Endothelial cell of umbilical vein (primary cell): Measurements from ENCODE around the gene ACYP2. TPM values are rescaled to one million over a fixed set of nuclear protein-coding genes. Genes with fewer than 3 reads are reported as not detected.

Source experiments
- BruUV-seq: library from RNA; stranded (reverse); fragments of 400-500 nt; replicated peaks from 2 replicates; lab custom pipeline; 2021; lab: Mats Ljungman, UMichigan
- CTCF ChIA-PET: fragments of 300-600, 350-600 bp; sonication (Branson Sonifier 250); formaldehyde crosslinking; loops from one replicate; lab custom pipeline; 2021; ENCODE audit warnings: antibody characterized with exemption, inconsistent platforms; lab: Charles Lee
- POLR2A ChIA-PET: fragments of 300-600, 350-600 bp; sonication (Branson Sonifier 250); formaldehyde crosslinking; loops from one replicate; lab custom pipeline; 2021; ENCODE audit warnings: antibody characterized with exemption, inconsistent platforms; lab: Charles Lee
- DNase-seq: peaks from one replicate; pipeline ENCODE4 v3.0.0-alpha.2; 2011; ENCODE audit warnings: low read depth, low spot score
- FAIRE-seq: peaks from 2 replicates; lab custom pipeline; 2011; peaks lifted over from hg19 to GRCh38; lab: Jason Lieb, UNC
- H2AFZ ChIP-seq: 2 replicates; pipeline ENCODE4 v1.6.0; 2012; ENCODE audit warnings: low read depth, low read length, control low read depth, inconsistent platforms
- H3K27ac ChIP-seq: 2 replicates; pipeline ENCODE4 v1.5.1; 2011; ENCODE audit warnings: low read depth, mild to moderate bottlenecking, control low read depth, low read length, moderate library complexity; ENCODE audit not compliant: insufficient read depth
- H3K27me3 ChIP-seq, 2 experiments: 2 replicates each; pipeline versions ENCODE4 v1.6.0 to v1.6.1; 2011; ENCODE audit warnings: low read length in 2 of 2, mixed read lengths in 1 of 2; ENCODE audit not compliant: control insufficient read depth in 2 of 2, insufficient read depth in 2 of 2
- H3K36me3 ChIP-seq, 2 experiments: 2 replicates in 1 of 2; 3 replicates in 1 of 2; pipeline ENCODE4 v1.5.1; 2011; ENCODE audit warnings: low read length in 2 of 2, mild to moderate bottlenecking in 1 of 2, moderate library complexity in 1 of 2; ENCODE audit not compliant: control insufficient read depth in 2 of 2, insufficient read depth in 2 of 2; ENCODE audit errors: extremely low read depth in 1 of 2
- H3K4me1 ChIP-seq: 3 replicates; pipeline ENCODE4 v1.5.1; 2011; ENCODE audit warnings: mild to moderate bottlenecking, low read length; ENCODE audit not compliant: control insufficient read depth, insufficient read depth; ENCODE audit errors: extremely low read depth
- H3K4me2 ChIP-seq: 2 replicates; pipeline ENCODE4 v1.6.1; 2011; ENCODE audit warnings: low read length, control low read depth, mixed read lengths; ENCODE audit not compliant: insufficient read depth
- H3K4me3 ChIP-seq, 3 experiments: fragments of 200-600 bp in 1 of 3; sonication (generic), shearing (Covaris generic) in 1 of 3; replicated peaks in 1 of 3; 2 replicates each; pipeline ENCODE4 v1.5.1; 2011 to 2016; ENCODE audit warnings: control low read depth in 3 of 3, low read length in 3 of 3, mild to moderate bottlenecking in 2 of 3, inconsistent platforms in 1 of 3, low read depth in 1 of 3, moderate library complexity in 1 of 3; ENCODE audit not compliant: insufficient read depth in 1 of 3
- H3K79me2 ChIP-seq: 2 replicates; pipeline ENCODE4 v1.6.0; 2012; ENCODE audit warnings: low read length, inconsistent platforms; ENCODE audit not compliant: control insufficient read depth, insufficient read depth
- H3K9ac ChIP-seq: replicated peaks from 2 replicates; pipeline ENCODE3; 2011; ENCODE audit warnings: low read length, control low read depth; ENCODE audit not compliant: insufficient read depth; ENCODE audit errors: extremely low read depth
- H3K9me1 ChIP-seq: replicated peaks from 3 replicates; pipeline ENCODE4 v1.6.0; 2011; ENCODE audit warnings: mild to moderate bottlenecking, low read length; ENCODE audit not compliant: control insufficient read depth, insufficient read depth; ENCODE audit errors: extremely low read depth
- H3K9me3 ChIP-seq: replicated peaks from 2 replicates; pipeline ENCODE4 v1.5.1; 2012; ENCODE audit warnings: low read length, inconsistent platforms; ENCODE audit not compliant: control insufficient read depth, insufficient read depth
- H4K20me1 ChIP-seq: replicated peaks from 2 replicates; pipeline ENCODE3; 2011; ENCODE audit warnings: mild to moderate bottlenecking, low read length; ENCODE audit not compliant: control insufficient read depth, insufficient read depth; ENCODE audit errors: extremely low read depth
- EZH2 ChIP-seq: IDR thresholded peaks from 2 replicates; pipeline ENCODE4 v1.6.1; 2012; ENCODE audit warnings: borderline replicate concordance, low read depth, mild to moderate bottlenecking, moderate library complexity, low read length, inconsistent platforms; ENCODE audit not compliant: severe bottlenecking
- FOS ChIP-seq: IDR thresholded peaks from 2 replicates; pipeline ENCODE4 v1.6.1; 2011; ENCODE audit warnings: mild to moderate bottlenecking, low read length, moderate library complexity, borderline replicate concordance; ENCODE audit not compliant: insufficient read depth
- GATA2 ChIP-seq: IDR thresholded peaks from 2 replicates; pipeline ENCODE4 v1.7.0; 2011; ENCODE audit warnings: low read depth, mild to moderate bottlenecking, moderate library complexity, mixed read lengths, low read length; ENCODE audit not compliant: insufficient read length, insufficient read depth
- JUN ChIP-seq: IDR thresholded peaks from 2 replicates; pipeline ENCODE4 v1.6.1; 2011; ENCODE audit warnings: borderline replicate concordance, low read depth; ENCODE audit not compliant: insufficient read length, insufficient read depth
- MYC ChIP-seq: IDR thresholded peaks from one replicate; pipeline ENCODE4 v1.6.1; 2011; ENCODE audit warnings: mild to moderate bottlenecking, low read depth, low read length
- POLR2A ChIP-seq: IDR thresholded peaks from 2 replicates; pipeline ENCODE4 v1.6.1; 2012; ENCODE audit warnings: low read depth, mild to moderate bottlenecking, control low read depth, low read length
- POLR2AphosphoS5 ChIP-seq: IDR thresholded peaks from 2 replicates; pipeline ENCODE4 v1.6.1; 2012; ENCODE audit warnings: low read depth, mild to moderate bottlenecking, control low read depth, low read length, moderate library complexity; ENCODE audit not compliant: insufficient read depth
- dilution Hi-C: fragments of 300-500 bp; cut with MboI; formaldehyde crosslinking; loops from one replicate; pipeline ENCODE4 v1.15.0; 2019; ENCODE audit warnings: low sequenced_read_pairs; ENCODE audit not compliant: extremely low pct_ligation_motif_present
- intact Hi-C: fragments of 100-400 bp; cut with micrococcal nuclease; formaldehyde crosslinking; loops from one replicate; pipeline ENCODE4 v1.10.0; 2022
- polyA plus RNA-seq, 4 experiments: library from polyadenylated mRNA; depleted of rRNA in 3 of 4; stranded (reverse) in 3 of 4; unstranded in 1 of 4; fragments of >200 nt; gene quantifications; 2 replicates each; pipeline versions ENCODE4 v1.2.1 to v1.2.3, GENCODE V29; 2011 to 2012; ENCODE audit warnings: missing spikeins in 1 of 4
- total RNA-seq: library from RNA; stranded (reverse); gene quantifications from 2 replicates; pipeline ENCODE4 v1.2.3, GENCODE V29; 2021
- TF ChIP-seq, protein P1 (sequence below), 2 donors: IDR thresholded peaks; 1 replicate in 1 of 2; 2 replicates in 1 of 2; pipeline ENCODE4 v1.5.1; 2011; ENCODE audit warnings: low read length in 2 of 2, mild to moderate bottlenecking in 2 of 2, moderate library complexity in 2 of 2, control low read depth in 1 of 2, inconsistent platforms in 1 of 2, low read depth in 1 of 2; ENCODE audit not compliant: insufficient read depth in 1 of 2; ENCODE audit errors: extremely low read depth in 1 of 2
- TF ChIP-seq, protein P2 (sequence below): IDR thresholded peaks from 2 replicates; pipeline ENCODE4 v1.6.1; 2011; ENCODE audit not compliant: insufficient read depth, insufficient read length

The ACYP2 gene
- total and polyA plus RNA-seq, 2 donors (not counting 3 experiments of a cell fraction or from before 2014, with no cell fraction given) = 3.9 to 7.9 TPM

DNA sequence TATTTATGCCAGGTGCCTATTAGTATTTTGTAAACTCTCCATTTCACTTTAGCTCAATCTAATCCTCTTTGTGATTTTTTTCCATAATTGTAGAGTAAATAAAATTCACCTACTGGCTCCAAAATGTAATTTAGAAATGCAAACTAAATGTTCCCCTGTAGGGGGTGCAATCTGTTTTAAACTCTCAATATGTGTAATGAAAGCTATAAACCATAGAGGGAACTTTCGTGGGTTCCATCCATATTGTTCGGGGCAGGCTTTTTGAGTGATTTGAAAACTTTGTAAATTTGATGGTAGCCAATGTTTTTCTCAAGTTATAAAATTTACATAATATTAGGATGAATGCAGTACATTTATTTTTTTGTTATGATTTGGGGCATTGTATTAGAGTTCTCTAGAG, 91.2 kb downstream of the ACYP2 start:
- ChIA-PET POLR2A (no interaction called here), CTCF (interaction anchor here (0.5 to 1.7 kb wide), 35 partner anchors 9 to 498 kb away, joined by 3 to 43 read pairs (median 4); a partner anchor contains a TSS)
- no TSS peak for BruUV-seq
- Histone ChIP-seq H4K20me1 (no peaks in the 10 kb centered on the region), H3K79me2 (no peaks in the 10 kb centered on the region), H3K4me2 (no peak overlapping the region), H3K27ac (no peak overlapping the region), H3K9ac (no peak overlapping the region), H2AFZ (no peak overlapping the region), H3K36me3 (no peaks in the 10 kb centered on the region), H3K4me1 (peaks cover 7% of the 10 kb centered on the region), H3K9me3 (no peaks in the 10 kb centered on the region), H3K9me1 (no peaks in the 10 kb centered on the region), H3K27me3 (no peaks in the 10 kb centered on the region), H3K4me3 (no peak overlapping the region)
- no peak for TF ChIP-seq POLR2A
- TF ChIP-seq, protein P1, sequence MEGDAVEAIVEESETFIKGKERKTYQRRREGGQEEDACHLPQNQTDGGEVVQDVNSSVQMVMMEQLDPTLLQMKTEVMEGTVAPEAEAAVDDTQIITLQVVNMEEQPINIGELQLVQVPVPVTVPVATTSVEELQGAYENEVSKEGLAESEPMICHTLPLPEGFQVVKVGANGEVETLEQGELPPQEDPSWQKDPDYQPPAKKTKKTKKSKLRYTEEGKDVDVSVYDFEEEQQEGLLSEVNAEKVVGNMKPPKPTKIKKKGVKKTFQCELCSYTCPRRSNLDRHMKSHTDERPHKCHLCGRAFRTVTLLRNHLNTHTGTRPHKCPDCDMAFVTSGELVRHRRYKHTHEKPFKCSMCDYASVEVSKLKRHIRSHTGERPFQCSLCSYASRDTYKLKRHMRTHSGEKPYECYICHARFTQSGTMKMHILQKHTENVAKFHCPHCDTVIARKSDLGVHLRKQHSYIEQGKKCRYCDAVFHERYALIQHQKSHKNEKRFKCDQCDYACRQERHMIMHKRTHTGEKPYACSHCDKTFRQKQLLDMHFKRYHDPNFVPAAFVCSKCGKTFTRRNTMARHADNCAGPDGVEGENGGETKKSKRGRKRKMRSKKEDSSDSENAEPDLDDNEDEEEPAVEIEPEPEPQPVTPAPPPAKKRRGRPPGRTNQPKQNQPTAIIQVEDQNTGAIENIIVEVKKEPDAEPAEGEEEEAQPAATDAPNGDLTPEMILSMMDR (IDR thresholded peaks at IDR 0.05; ENCODE audit: extremely low read depth in 1 of 2, insufficient read depth in 1 of 2, low read depth in 1 of 2, low read length in 2 of 2) = peak; percentile 29 to 33
- dilution Hi-C loops = no loop called here
- DNase-seq (peak; percentile 58), FAIRE-seq (peak; percentile 50)
- intact Hi-C loops = loop anchor here (1.0 to 10.0 kb wide), 5 partner anchors 211 to 498 kb away; partner anchors contain the start of gene SPTBN1

DNA sequence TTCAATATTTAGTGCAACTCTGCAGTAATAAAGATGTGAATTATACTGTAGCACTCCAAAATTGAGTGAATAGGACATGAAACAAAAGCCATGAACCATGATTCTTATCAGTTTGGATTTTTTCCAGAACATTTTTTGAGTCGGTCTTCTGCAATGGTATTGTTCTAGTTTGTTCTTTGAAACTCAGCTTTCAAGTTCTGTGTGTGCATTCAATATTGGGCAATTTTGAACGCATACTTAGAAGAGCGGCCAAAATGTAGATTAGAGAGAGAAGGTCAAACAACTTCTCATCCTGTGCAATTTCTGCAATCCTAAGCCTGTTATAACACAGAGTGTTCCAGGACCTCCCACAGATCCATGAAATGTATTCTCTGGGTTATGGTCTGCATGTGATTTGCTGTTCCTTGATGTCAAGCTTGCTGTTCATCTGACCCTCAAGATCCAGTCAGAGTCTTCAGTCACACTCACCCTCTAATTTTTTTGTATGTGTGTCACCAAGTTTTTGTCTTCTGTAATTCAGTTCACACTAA, 92.3 kb downstream of the ACYP2 start:
- peak; percentile 59 for DNase-seq
- no peaks in the 10 kb centered on the region for H3K9me3 ChIP-seq
- H4K20me1 ChIP-seq = no peaks in the 10 kb centered on the region
- H3K9ac ChIP-seq = no peak overlapping the region
- peaks cover 7% of the 10 kb centered on the region for H3K4me1 ChIP-seq
- ChIA-PET POLR2A (no interaction called here), CTCF (interaction anchor here (0.8 to 2.1 kb wide), 7 partner anchors 9 to 497 kb away, joined by 3 to 21 read pairs (median 5); no protein-coding TSS in a partner anchor)
- H3K9me1 ChIP-seq = no peaks in the 10 kb centered on the region
- TF ChIP-seq JUN (no peak), EZH2 (no peak), MYC (no peak), GATA2 (no peak), POLR2AphosphoS5 (no peak), FOS (no peak), POLR2A (no peak)
- TF ChIP-seq, protein P2, sequence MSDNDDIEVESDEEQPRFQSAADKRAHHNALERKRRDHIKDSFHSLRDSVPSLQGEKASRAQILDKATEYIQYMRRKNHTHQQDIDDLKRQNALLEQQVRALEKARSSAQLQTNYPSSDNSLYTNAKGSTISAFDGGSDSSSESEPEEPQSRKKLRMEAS = no peak
- TF ChIP-seq, protein P1 (IDR thresholded peaks at IDR 0.05; ENCODE audit: extremely low read depth in 1 of 2, insufficient read depth in 1 of 2, low read depth in 1 of 2, low read length in 2 of 2) = no peak
- H3K79me2 ChIP-seq = no peaks in the 10 kb centered on the region
- BruUV-seq = no TSS peak
- no peak overlapping the region for H3K27ac ChIP-seq
- dilution Hi-C loops (no loop called here), intact Hi-C loops (loop anchor here (2.0 to 10.0 kb wide), 4 partner anchors 210 to 497 kb away; partner anchors contain the start of gene SPTBN1)
- FAIRE-seq = peak; percentile 18
- no peaks in the 10 kb centered on the region for H3K27me3 ChIP-seq
- no peak overlapping the region for H2AFZ ChIP-seq
- H3K4me3 ChIP-seq = no peak overlapping the region
- no peak overlapping the region for H3K4me2 ChIP-seq
- no peaks in the 10 kb centered on the region for H3K36me3 ChIP-seq
